Common myeloid progenitor, CD34-positive (primary cell): ENCODE data around the gene UROS.

Source experiments
- CTCF ChIA-PET: fragments of 350-600 bp; sonication (Branson Sonifier 250); formaldehyde crosslinking; loops from one replicate; lab custom pipeline; 2021; ENCODE audit warnings: antibody characterized with exemption; lab: Charles Lee
- POLR2A ChIA-PET: fragments of 350-600 bp; sonication (Branson Sonifier 250); formaldehyde crosslinking; loops from one replicate; lab custom pipeline; 2021; ENCODE audit warnings: antibody characterized with exemption; lab: Charles Lee
- DNase-seq, 3 donors: peaks; one replicate each; pipeline versions ENCODE4 v3.0.0 to v3.0.0-alpha.2; 2013
- H3K27ac ChIP-seq, 2 experiments: 1 replicate in 1 of 2; 2 replicates in 1 of 2; pipeline ENCODE4 v1.7.0; 2013; ENCODE audit warnings: inconsistent platforms in 2 of 2, low read length in 2 of 2, mild to moderate bottlenecking in 2 of 2, low read depth in 1 of 2, moderate library complexity in 1 of 2; ENCODE audit not compliant: severe bottlenecking in 2 of 2, insufficient read depth in 1 of 2, poor library complexity in 1 of 2
- H3K27me3 ChIP-seq, 5 experiments: replicated peaks in 2 of 5; 1 replicate in 3 of 5; 2 replicates in 2 of 5; pipeline versions ENCODE4 v1.6.1 to v1.7.0; 2013; ENCODE audit warnings: low read length in 4 of 5, mild to moderate bottlenecking in 2 of 5, moderate library complexity in 2 of 5, inconsistent platforms in 1 of 5; ENCODE audit not compliant: insufficient read depth in 5 of 5, control insufficient read depth in 4 of 5
- H3K36me3 ChIP-seq, 4 experiments: 1 replicate in 2 of 4; 2 replicates in 2 of 4; pipeline versions ENCODE4 v1.6.1 to v1.7.0; 2013; ENCODE audit warnings: low read length in 3 of 4, control low read depth in 1 of 4, mild to moderate bottlenecking in 1 of 4; ENCODE audit not compliant: control insufficient read depth in 4 of 4, insufficient read depth in 4 of 4
- H3K4me1 ChIP-seq, 4 experiments: 1 replicate in 3 of 4; 2 replicates in 1 of 4; pipeline versions ENCODE4 v1.6.1 to v1.7.1; 2013; ENCODE audit warnings: low read length in 3 of 4, mild to moderate bottlenecking in 3 of 4, control low read depth in 1 of 4, inconsistent platforms in 1 of 4, moderate library complexity in 1 of 4; ENCODE audit not compliant: control insufficient read depth in 4 of 4, insufficient read depth in 4 of 4; ENCODE audit errors: control extremely low read depth in 1 of 4
- H3K4me3 ChIP-seq, 7 experiments: 1 replicate in 4 of 7; 2 replicates in 3 of 7; pipeline versions ENCODE4 v1.5.1 to v1.7.0; 2013; ENCODE audit warnings: mild to moderate bottlenecking in 7 of 7, low read length in 6 of 7, moderate library complexity in 6 of 7, inconsistent platforms in 2 of 7, low read depth in 2 of 7, control low read depth in 1 of 7; ENCODE audit not compliant: insufficient read depth in 4 of 7, control insufficient read depth in 1 of 7; ENCODE audit errors: extremely low read depth in 1 of 7
- H3K9me3 ChIP-seq, 5 experiments: 1 replicate in 4 of 5; 2 replicates in 1 of 5; pipeline versions ENCODE4 v1.6.1 to v1.7.1; 2013; ENCODE audit warnings: low read length in 4 of 5, mild to moderate bottlenecking in 2 of 5, inconsistent platforms in 1 of 5, low read depth in 1 of 5, moderate library complexity in 1 of 5; ENCODE audit not compliant: control insufficient read depth in 4 of 5, insufficient read depth in 2 of 5; ENCODE audit errors: control extremely low read depth in 1 of 5
- WGBS: methylation state at CpG from one replicate; pipeline ENCODE4 v1.1.5; 2013; ENCODE audit not compliant: insufficient coverage; 5-methylcytosine and 5-hydroxymethylcytosine counted together

UROS gene

GRCh38 chr10:125768219-125768855 lies 54.7 kb downstream of the UROS start:
- no peak overlapping the region for H3K4me3 ChIP-seq
- H3K36me3 ChIP-seq, result peaks cover 4 to 37% (median 21%) of the 10 kb centered on the region in 4 experiments
- POLR2A ChIA-PET, result no interaction called here
- H3K4me1 ChIP-seq, result no peaks in the 10 kb centered on the region
- no peak overlapping the region for H3K27ac ChIP-seq
- 94% methylated on average over 3 of the region's 4 CpGs for WGBS
- CTCF ChIA-PET, result no interaction called here
- no peak for DNase-seq
- peaks cover 0 to 6% (median 0%) of the 10 kb centered on the region in 5 experiments for H3K27me3 ChIP-seq
- no peaks in the 10 kb centered on the region for H3K9me3 ChIP-seq

GRCh38 chr10:125766511-125766910 lies 56.5 kb downstream of the UROS start:
- ChIA-PET POLR2A (no interaction called here), CTCF (no interaction called here)
- Histone ChIP-seq H3K36me3 (peaks cover 7 to 53% (median 35%) of the 10 kb centered on the region in 4 experiments), H3K27me3 (no peaks in the 10 kb centered on the region), H3K4me1 (no peaks in the 10 kb centered on the region), H3K9me3 (no peaks in the 10 kb centered on the region), H3K27ac (no peak overlapping the region), H3K4me3 (no peak overlapping the region)
- DNase-seq, result no peak
- WGBS, result 100% methylated on average over 1 of the region's 4 CpGs

DNA sequence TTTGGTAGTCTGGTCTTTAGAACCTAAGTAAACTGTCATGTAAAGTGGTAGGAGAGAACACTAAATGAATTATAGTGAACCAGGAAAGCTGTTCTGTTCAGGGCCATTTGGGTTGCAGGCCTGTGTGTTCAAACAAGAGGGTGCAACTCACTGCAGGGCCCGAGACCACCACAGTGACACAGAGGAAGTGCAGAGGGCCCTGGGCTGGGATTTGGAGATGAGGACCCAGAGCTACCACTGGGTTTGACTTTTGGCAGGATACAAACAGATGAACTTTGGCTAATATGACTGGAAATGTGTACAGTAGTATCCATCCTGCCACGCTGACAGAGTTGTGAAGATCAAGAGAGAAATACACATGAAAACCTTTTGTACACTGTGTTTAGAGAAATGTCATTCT lies 57.2 kb downstream of the UROS start:
- H3K9me3 ChIP-seq, result no peaks in the 10 kb centered on the region
- ChIA-PET POLR2A (no interaction called here), CTCF (no interaction called here)
- no peak overlapping the region for H3K27ac ChIP-seq
- WGBS, result 100% methylated on average over 2 of the region's 2 CpGs
- no peak overlapping the region for H3K4me3 ChIP-seq
- no peaks in the 10 kb centered on the region for H3K27me3 ChIP-seq
- no peaks in the 10 kb centered on the region for H3K4me1 ChIP-seq
- no peak for DNase-seq
- H3K36me3 ChIP-seq, result peaks cover 7 to 58% (median 38%) of the 10 kb centered on the region in 4 experiments

DNA sequence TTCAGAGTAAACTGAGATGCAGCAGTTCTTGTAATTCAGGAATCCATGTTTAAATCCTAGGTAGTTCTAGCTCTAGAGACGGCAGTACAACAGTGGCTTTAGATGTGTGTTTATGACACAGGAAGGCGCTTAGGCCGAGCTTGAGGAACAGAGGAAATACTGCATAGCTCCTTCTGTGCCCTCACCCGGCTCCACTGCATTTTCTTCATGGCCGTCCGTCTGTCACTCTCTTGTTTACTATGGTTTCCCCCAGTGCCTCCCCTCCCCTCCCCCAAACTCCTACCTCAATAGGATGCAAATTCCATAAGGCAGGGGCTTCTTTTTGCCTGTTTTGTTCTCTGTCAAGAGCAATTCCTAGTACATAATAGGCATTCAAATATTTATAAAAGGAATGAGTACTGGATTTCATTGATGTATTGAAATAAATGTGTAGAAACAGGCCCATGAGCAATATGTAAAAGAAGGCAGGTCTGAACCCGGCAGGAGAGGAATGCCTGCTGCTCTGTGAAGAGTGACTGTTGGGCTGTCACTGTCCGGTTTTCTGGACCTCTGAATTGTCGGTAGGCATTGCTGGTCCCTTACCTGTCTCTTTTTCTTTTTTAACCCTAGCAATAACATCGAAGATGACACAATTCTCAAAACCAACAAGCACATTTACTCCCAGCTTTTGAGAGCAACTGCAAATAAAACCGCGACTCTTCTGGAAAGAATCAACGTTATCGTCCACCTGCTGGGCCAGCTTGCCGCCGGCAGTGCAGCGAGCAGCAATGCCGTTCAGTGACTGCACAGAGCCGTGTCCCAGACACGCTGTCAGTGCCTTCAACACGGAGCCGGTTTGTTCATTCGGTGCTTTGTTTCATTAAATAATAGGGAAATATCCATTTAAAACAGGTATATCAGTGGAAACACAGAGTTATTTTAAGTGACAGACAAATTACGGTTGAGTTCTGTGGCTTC lies 60.1 kb downstream of the UROS start:
- Histone ChIP-seq H3K27ac (no peak overlapping the region), H3K27me3 (no peaks in the 10 kb centered on the region), H3K36me3 (peaks cover 16 to 77% (median 52%) of the 10 kb centered on the region in 4 experiments), H3K9me3 (no peaks in the 10 kb centered on the region), H3K4me1 (no peaks in the 10 kb centered on the region), H3K4me3 (no peak overlapping the region)
- ChIA-PET CTCF (no interaction called here), POLR2A (no interaction called here)
- 95% methylated on average over 8 of the region's 24 CpGs for WGBS
- DNase-seq, result no peak

GRCh38 chr10:125761961-125762360 lies 61.1 kb downstream of the UROS start:
- Histone ChIP-seq H3K27me3 (no peaks in the 10 kb centered on the region), H3K36me3 (peaks cover 17 to 84% (median 53%) of the 10 kb centered on the region in 4 experiments)

DNA sequence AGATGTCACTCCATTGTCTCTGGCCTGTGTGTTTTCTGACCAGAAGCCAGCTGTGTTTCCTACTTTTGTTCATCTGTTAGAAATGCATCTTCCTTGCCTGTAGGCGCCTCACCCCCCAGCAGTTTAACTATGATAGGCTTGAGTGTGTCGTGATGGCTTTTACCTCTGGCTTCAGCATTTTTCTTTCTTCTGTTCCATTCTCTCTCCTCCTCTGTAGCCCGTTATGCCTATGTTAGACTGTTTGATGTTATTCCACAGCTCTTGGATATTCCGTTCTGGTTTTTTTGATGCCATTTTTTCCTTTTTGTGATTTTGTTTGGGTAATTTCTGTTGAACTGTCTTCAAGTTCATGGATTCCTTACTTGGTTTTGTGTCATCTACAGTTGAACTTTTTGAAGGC lies 65.3 kb downstream of the UROS start:
- 100% methylated on average over 4 of the region's 4 CpGs for WGBS
- ChIA-PET POLR2A (no interaction called here), CTCF (no interaction called here)
- Histone ChIP-seq H3K27ac (no peak overlapping the region), H3K4me3 (no peak overlapping the region), H3K4me1 (no peaks in the 10 kb centered on the region), H3K27me3 (no peaks in the 10 kb centered on the region), H3K9me3 (no peaks in the 10 kb centered on the region), H3K36me3 (peaks cover 27 to 84% (median 50%) of the 10 kb centered on the region in 4 experiments)
- DNase-seq, result no peak

More at GRCh38 chr10:125761961-125762360, 61.1 kb downstream of the UROS start:
- 93% methylated on average over 1 of the region's 1 CpG for WGBS
- Histone ChIP-seq H3K4me1 (no peaks in the 10 kb centered on the region), H3K9me3 (no peaks in the 10 kb centered on the region), H3K4me3 (no peak overlapping the region), H3K27ac (no peak overlapping the region)
- DNase-seq, result no peak
- ChIA-PET CTCF (no interaction called here), POLR2A (no interaction called here)
